ENCODE measurements around the gene GGNBP2.

- TF ChIP-seq CTCF (IDR thresholded peaks at IDR 0.05 in 4 of 5, conservative IDR thresholded peaks at IDR 0.05 in 1 of 5) (no peak), POLR2A (IDR thresholded peaks at IDR 0.05) (no peak)
Observed at GRCh38 chr17:36631022-36631421, 86.3 kb downstream of the GGNBP2 start.

All from gastrocnemius medialis (tissue), 4 donors.